Mesenchymal stem cell (in vitro differentiated cells and primary cell): ENCODE results near the gene WWOX.

Experiments used
- DNase-seq: peaks from one replicate; pipeline ENCODE4 v3.0.0-alpha.2; 2013
- H2AFZ ChIP-seq: one replicate; pipeline ENCODE4 v1.6.1; 2013; ENCODE audit warnings: low read depth, mild to moderate bottlenecking, control low read depth, inconsistent platforms, low read length, moderate library complexity
- H2AK5ac ChIP-seq: 2 replicates; pipeline ENCODE4 v1.6.1; 2013; ENCODE audit warnings: low read length, moderate library complexity, mild to moderate bottlenecking, inconsistent platforms; ENCODE audit not compliant: severe bottlenecking
- H2BK120ac ChIP-seq: one replicate; pipeline ENCODE4 v1.6.1; 2013; ENCODE audit warnings: low read depth, mild to moderate bottlenecking, inconsistent platforms, low read length, moderate library complexity
- H2BK12ac ChIP-seq, 2 experiments: one replicate each; pipeline ENCODE4 v1.6.1; 2013; ENCODE audit warnings: inconsistent platforms in 2 of 2, low read length in 2 of 2, mild to moderate bottlenecking in 2 of 2, moderate library complexity in 2 of 2, control low read depth in 1 of 2
- H2BK15ac ChIP-seq: one replicate; pipeline ENCODE4 v1.6.1; 2013; ENCODE audit warnings: mild to moderate bottlenecking, low read depth, inconsistent platforms; ENCODE audit not compliant: poor library complexity, severe bottlenecking
- H2BK5ac ChIP-seq: 2 replicates; pipeline ENCODE4 v1.6.1; 2013; ENCODE audit warnings: low read depth, mild to moderate bottlenecking, low read length, control low read depth, inconsistent platforms; ENCODE audit not compliant: poor library complexity, severe bottlenecking
- H3K14ac ChIP-seq, 2 experiments: one replicate each; pipeline ENCODE4 v1.6.1; 2013; ENCODE audit warnings: inconsistent platforms in 2 of 2, low read length in 2 of 2, control low read depth in 1 of 2, mild to moderate bottlenecking in 1 of 2, moderate library complexity in 1 of 2
- H3K18ac ChIP-seq, 2 experiments: one replicate each; pipeline ENCODE4 v1.6.1; 2013; ENCODE audit warnings: inconsistent platforms in 2 of 2, low read length in 2 of 2, control low read depth in 1 of 2, low read depth in 1 of 2, mild to moderate bottlenecking in 1 of 2
- H3K23ac ChIP-seq, 2 experiments: one replicate each; pipeline ENCODE4 v1.6.1; 2013; ENCODE audit warnings: inconsistent platforms in 2 of 2, low read length in 2 of 2, mild to moderate bottlenecking in 2 of 2, moderate library complexity in 2 of 2, control low read depth in 1 of 2
- H3K27ac ChIP-seq: 2 replicates; pipeline ENCODE4 v1.5.1; 2013; ENCODE audit warnings: mild to moderate bottlenecking, moderate library complexity, low read length, control low read depth, inconsistent platforms; ENCODE audit not compliant: poor library complexity, severe bottlenecking
- H3K27me3 ChIP-seq, 2 experiments: 2 replicates each; pipeline versions ENCODE4 v1.6.1 to v1.7.0; 2013; ENCODE audit warnings: low read length in 2 of 2, mild to moderate bottlenecking in 2 of 2, moderate library complexity in 2 of 2, control low read depth in 1 of 2, inconsistent platforms in 1 of 2; ENCODE audit not compliant: control insufficient read depth in 1 of 2, insufficient read depth in 1 of 2
- H3K36me3 ChIP-seq, 2 experiments: 2 replicates each; pipeline versions ENCODE4 v1.6.1 to v1.7.0; 2013; ENCODE audit warnings: low read length in 2 of 2, control low read depth in 1 of 2, inconsistent platforms in 1 of 2, low read depth in 1 of 2, mild to moderate bottlenecking in 1 of 2; ENCODE audit not compliant: insufficient read depth in 2 of 2, control insufficient read depth in 1 of 2
- H3K4ac ChIP-seq, 2 experiments: one replicate each; pipeline ENCODE4 v1.6.1; 2013; ENCODE audit warnings: inconsistent platforms in 2 of 2, low read length in 2 of 2, mild to moderate bottlenecking in 2 of 2, moderate library complexity in 2 of 2, control low read depth in 1 of 2, low read depth in 1 of 2
- H3K4me1 ChIP-seq: 2 replicates; pipeline ENCODE4 v1.6.1; 2013; ENCODE audit warnings: low read depth, low read length, control low read depth; ENCODE audit not compliant: control insufficient read depth, insufficient read depth
- H3K4me2 ChIP-seq: 2 replicates; pipeline ENCODE4 v1.6.1; 2013; ENCODE audit warnings: low read length, mild to moderate bottlenecking, inconsistent platforms; ENCODE audit not compliant: poor library complexity, severe bottlenecking
- H3K4me3 ChIP-seq, 2 experiments: 2 replicates each; pipeline versions ENCODE4 v1.5.1 to v1.7.0; 2013; ENCODE audit warnings: low read length in 2 of 2, mild to moderate bottlenecking in 2 of 2, control low read depth in 1 of 2, low read depth in 1 of 2; ENCODE audit not compliant: insufficient read depth in 1 of 2
- H3K79me1 ChIP-seq: replicated peaks from 2 replicates; pipeline ENCODE4 v1.6.1; 2013; ENCODE audit warnings: mild to moderate bottlenecking, control low read depth, low read length, inconsistent platforms; ENCODE audit not compliant: poor library complexity, severe bottlenecking
- H3K9ac ChIP-seq: 2 replicates; pipeline ENCODE4 v1.7.0; 2013; ENCODE audit warnings: mild to moderate bottlenecking, low read length, moderate library complexity
- H3K9me3 ChIP-seq: 2 replicates; pipeline ENCODE4 v1.7.0; 2013; ENCODE audit warnings: mild to moderate bottlenecking, low read length; ENCODE audit not compliant: control insufficient read depth
- H4K8ac ChIP-seq: one replicate; pipeline ENCODE4 v1.6.1; 2013; ENCODE audit warnings: inconsistent platforms, mild to moderate bottlenecking, low read length, moderate library complexity
- H4K91ac ChIP-seq: one replicate; pipeline ENCODE4 v1.6.1; 2013; ENCODE audit warnings: mild to moderate bottlenecking, low read length, inconsistent platforms
- WGBS: methylation state at CpG from one replicate; pipeline ENCODE4 v1.1.7; 2013; ENCODE audit warnings: mixed read lengths; 5-methylcytosine and 5-hydroxymethylcytosine counted together

WWOX gene

DNA sequence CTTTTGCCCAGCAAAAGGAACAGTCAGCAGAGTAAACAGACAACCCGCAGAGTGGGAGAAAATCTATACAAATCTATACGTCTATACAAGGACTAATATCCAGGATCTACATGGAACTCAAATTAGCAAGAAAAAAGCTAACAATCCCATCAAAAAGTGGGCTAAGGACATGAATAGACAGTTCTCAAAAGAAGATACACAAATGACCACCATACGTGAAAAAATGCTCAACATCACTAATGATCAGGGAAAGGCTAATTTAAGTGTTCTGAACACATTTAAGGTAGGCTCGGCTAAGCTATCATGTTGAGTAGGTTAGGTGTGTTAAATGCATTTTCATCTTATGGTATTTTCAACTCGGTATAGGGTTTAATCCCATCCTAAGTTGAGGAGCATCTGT is 598.0 kb downstream of the WWOX start:
- Histone ChIP-seq H2BK12ac (no peak overlapping the region), H2AK5ac (no peak overlapping the region), H3K4me1 (no peaks in the 10 kb centered on the region), H2BK120ac (no peak overlapping the region), H3K27ac (no peak overlapping the region), H3K9ac (no peak overlapping the region), H3K4me2 (no peak overlapping the region), H2AFZ (no peak overlapping the region), H3K23ac (no peak overlapping the region), H4K91ac (no peak overlapping the region), H3K18ac (no peak overlapping the region), H3K14ac (no peak overlapping the region), H3K79me1 (no peaks in the 10 kb centered on the region), H3K4ac (no peak overlapping the region), H4K8ac (no peak overlapping the region), H3K9me3 (no peaks in the 10 kb centered on the region), H2BK15ac (no peak overlapping the region), H3K27me3 (no peaks in the 10 kb centered on the region), H3K4me3 (no peak overlapping the region), H2BK5ac (no peak overlapping the region), H3K36me3 (no peaks in the 10 kb centered on the region)
- 97% methylated on average over 5 of the region's 5 CpGs for WGBS
- no peak for DNase-seq

DNA sequence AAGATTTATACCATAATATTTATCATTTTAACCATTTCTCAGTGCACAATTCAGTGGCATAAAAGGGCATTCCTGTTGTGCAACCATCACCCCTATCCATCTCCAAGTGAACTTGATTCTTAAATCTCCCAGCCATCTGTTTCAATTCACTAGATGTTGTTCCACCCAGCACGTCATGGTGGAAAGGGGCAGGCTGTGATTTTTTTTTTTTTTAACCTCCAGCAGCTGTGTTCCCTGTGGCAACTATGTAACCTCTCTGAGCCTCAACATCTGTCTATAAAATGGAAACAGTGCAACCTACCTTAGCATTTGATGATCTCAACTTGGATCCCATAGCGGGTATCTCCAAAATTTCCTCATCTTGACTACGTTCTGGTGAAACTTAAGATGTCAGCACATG is 604.5 kb downstream of the WWOX start:
- H3K4me1 ChIP-seq: no peaks in the 10 kb centered on the region
- H3K9ac ChIP-seq: no peak overlapping the region
- H3K23ac ChIP-seq: no peak overlapping the region
- no peak overlapping the region for H2BK15ac ChIP-seq
- H3K4me3 ChIP-seq: no peak overlapping the region
- no peak overlapping the region for H2BK120ac ChIP-seq
- 87% methylated on average over 3 of the region's 3 CpGs for WGBS
- H3K36me3 ChIP-seq: no peaks in the 10 kb centered on the region
- no peak for DNase-seq
- H3K4ac ChIP-seq: no peak overlapping the region
- H3K27ac ChIP-seq: no peak overlapping the region
- no peaks in the 10 kb centered on the region for H3K27me3 ChIP-seq
- no peak overlapping the region for H4K91ac ChIP-seq
- H3K14ac ChIP-seq: no peak overlapping the region
- peaks cover 6% of the 10 kb centered on the region for H3K9me3 ChIP-seq
- H2BK12ac ChIP-seq: no peak overlapping the region
- H3K18ac ChIP-seq: no peak overlapping the region
- no peaks in the 10 kb centered on the region for H3K79me1 ChIP-seq
- no peak overlapping the region for H2AK5ac ChIP-seq
- no peak overlapping the region for H2AFZ ChIP-seq
- no peak overlapping the region for H4K8ac ChIP-seq
- H3K4me2 ChIP-seq: no peak overlapping the region
- H2BK5ac ChIP-seq: no peak overlapping the region

DNA sequence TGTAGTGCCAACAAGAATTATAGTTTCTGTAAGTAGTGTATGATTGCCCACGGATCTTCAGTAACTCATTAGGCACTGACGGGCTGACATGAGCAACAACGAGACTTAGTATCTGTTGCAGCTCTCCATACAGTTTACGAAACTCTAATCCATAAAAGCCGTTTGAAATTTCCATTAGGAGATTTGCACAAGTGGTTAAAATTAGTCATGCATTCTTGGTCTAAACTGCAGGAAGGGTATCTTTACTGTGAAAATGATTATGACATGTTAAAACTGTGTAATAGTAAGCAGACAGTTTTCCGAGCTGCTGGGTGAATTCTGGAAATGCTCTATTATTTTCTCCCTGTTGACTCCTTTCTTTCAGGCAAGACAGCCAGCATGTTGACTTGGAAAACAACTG is 605.0 kb downstream of the WWOX start:
- Histone ChIP-seq H2BK15ac (no peak overlapping the region), H2BK120ac (no peak overlapping the region), H2BK5ac (no peak overlapping the region), H3K18ac (no peak overlapping the region), H3K4me3 (no peak overlapping the region), H3K9me3 (peaks cover 6% of the 10 kb centered on the region), H3K27me3 (no peaks in the 10 kb centered on the region), H3K14ac (no peak overlapping the region), H4K8ac (no peak overlapping the region), H3K4ac (no peak overlapping the region), H4K91ac (no peak overlapping the region), H3K79me1 (no peaks in the 10 kb centered on the region), H2AK5ac (no peak overlapping the region), H3K4me1 (no peaks in the 10 kb centered on the region), H3K27ac (no peak overlapping the region), H3K4me2 (no peak overlapping the region), H3K23ac (no peak overlapping the region), H2BK12ac (no peak overlapping the region), H3K36me3 (no peaks in the 10 kb centered on the region), H3K9ac (no peak overlapping the region), H2AFZ (no peak overlapping the region)
- DNase-seq: peak; percentile 89
- WGBS: 58% methylated on average over 6 of the region's 6 CpGs

DNA sequence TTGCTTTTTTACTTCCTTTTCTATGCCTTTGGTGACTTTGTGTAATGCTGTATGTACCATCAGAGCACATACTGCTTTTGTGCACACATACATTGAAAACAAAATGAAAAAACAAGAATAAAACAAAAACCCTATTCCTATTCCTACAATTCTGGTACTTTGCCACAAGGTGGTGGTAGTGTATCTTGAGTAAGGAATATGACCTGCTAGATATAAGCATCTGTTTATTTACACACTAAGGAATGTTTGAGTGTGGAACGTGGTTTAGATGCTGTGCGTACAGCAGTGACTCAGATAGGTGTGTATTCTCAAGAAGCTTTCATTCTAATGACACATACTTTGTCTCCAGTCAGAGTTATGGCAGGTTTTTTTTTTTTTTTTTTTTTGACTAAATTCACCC is 606.2 kb downstream of the WWOX start:
- Histone ChIP-seq H2AK5ac (no peak overlapping the region), H3K4me1 (no peaks in the 10 kb centered on the region), H2BK12ac (no peak overlapping the region), H3K27me3 (no peaks in the 10 kb centered on the region), H2BK120ac (no peak overlapping the region), H2BK15ac (no peak overlapping the region), H4K91ac (no peak overlapping the region), H3K27ac (no peak overlapping the region), H4K8ac (no peak overlapping the region), H3K36me3 (no peaks in the 10 kb centered on the region), H3K9ac (no peak overlapping the region), H3K23ac (no peak overlapping the region), H3K79me1 (no peaks in the 10 kb centered on the region), H3K4ac (no peak overlapping the region), H3K4me2 (no peak overlapping the region), H2AFZ (no peak overlapping the region), H2BK5ac (no peak overlapping the region), H3K18ac (no peak overlapping the region), H3K14ac (no peak overlapping the region), H3K9me3 (peaks cover 6% of the 10 kb centered on the region), H3K4me3 (no peak overlapping the region)
- WGBS: 0% methylated on average over 2 of the region's 2 CpGs
- DNase-seq: peak; percentile 48
